Smooth muscle cell (in vitro differentiated cells): ENCODE results near the gene GREM2. TPM values are rescaled to one million over a fixed set of nuclear protein-coding genes. Genes with fewer than 3 reads are reported as not detected.

Source experiments
- DNase-seq: peaks from one replicate; lab custom pipeline; 2025; ENCODE audit not compliant: unreplicated experiment; lab: John Stamatoyannopoulos, UW
- H2AFZ ChIP-seq: fragments of 200-600 bp; sonication (generic); 2 replicates; pipeline ENCODE4 v1.6.0; 2016; ENCODE audit warnings: antibody characterized with exemption, low read depth, mild to moderate bottlenecking
- H3F3A ChIP-seq: fragments of 200-600 bp; sonication (generic); 2 replicates; pipeline ENCODE4 v1.6.0; 2017; ENCODE audit warnings: antibody characterized with exemption, low read depth
- H3K27ac ChIP-seq: fragments of 200-600 bp; sonication (generic); 2 replicates; pipeline ENCODE4 v1.5.1; 2016; ENCODE audit warnings: low read depth, mild to moderate bottlenecking
- H3K27me3 ChIP-seq: fragments of 200-600 bp; sonication (generic); 2 replicates; pipeline ENCODE4 v1.6.1; 2016; ENCODE audit warnings: low read depth, mild to moderate bottlenecking
- H3K36me3 ChIP-seq: fragments of 200-600 bp; sonication (generic); 2 replicates; pipeline ENCODE4 v1.5.1; 2016; ENCODE audit warnings: low read depth
- H3K4me1 ChIP-seq: fragments of 200-600 bp; sonication (generic); 2 replicates; pipeline ENCODE4 v1.5.1; 2016; ENCODE audit warnings: low read depth
- H3K4me2 ChIP-seq: fragments of 200-600 bp; sonication (generic); 2 replicates; pipeline ENCODE4 v1.6.0; 2016; ENCODE audit warnings: mild to moderate bottlenecking
- H3K4me3 ChIP-seq: fragments of 200-600 bp; sonication (generic); 2 replicates; pipeline ENCODE4 v1.5.1; 2016; ENCODE audit warnings: mild to moderate bottlenecking
- H3K79me2 ChIP-seq: fragments of 200-600 bp; sonication (generic); 2 replicates; pipeline ENCODE4 v1.6.0; 2016; ENCODE audit warnings: low read depth, mild to moderate bottlenecking
- H3K9ac ChIP-seq: fragments of 200-600 bp; sonication (generic); 2 replicates; pipeline ENCODE4 v1.6.0; 2016; ENCODE audit warnings: low read depth
- H3K9me3 ChIP-seq: fragments of 200-600 bp; sonication (generic); replicated peaks from 2 replicates; pipeline ENCODE4 v1.5.1; 2016; ENCODE audit warnings: low read depth
- H4K20me1 ChIP-seq: fragments of 200-600 bp; sonication (generic); 2 replicates; pipeline ENCODE4 v1.6.0; 2016; ENCODE audit warnings: low read depth
- WGBS: methylation state at CpG from one replicate; pipeline ENCODE4 v1.1.7; 2016; ENCODE audit warnings: low lambda C conversion rate; 5-methylcytosine and 5-hydroxymethylcytosine counted together
- polyA plus RNA-seq: library from polyadenylated mRNA; unstranded; fragments of >200 nt; fragmentation: Nextera tagmentation; extraction: Ambion mirVana; gene quantifications from 2 replicates; pipeline ENCODE4 v1.2.1, GENCODE V29; 2016
- total RNA-seq: library from RNA; depleted of rRNA; stranded (reverse); fragments of >200 nt; gene quantifications from 2 replicates; pipeline ENCODE4 v1.2.3, GENCODE V29; 2014
- TF ChIP-seq, protein P1 (sequence below): fragments of 200-600 bp; sonication (generic); IDR thresholded peaks from 2 replicates; pipeline ENCODE4 v1.5.1; 2017; ENCODE audit warnings: borderline replicate concordance, mild to moderate bottlenecking, antibody characterized with exemption; ENCODE audit not compliant: insufficient read depth, poor library complexity, severe bottlenecking

The GREM2 gene
- total and polyA plus RNA-seq, 2 experiments from 2014 or later: 8.0 to 15.1 TPM

DNA sequence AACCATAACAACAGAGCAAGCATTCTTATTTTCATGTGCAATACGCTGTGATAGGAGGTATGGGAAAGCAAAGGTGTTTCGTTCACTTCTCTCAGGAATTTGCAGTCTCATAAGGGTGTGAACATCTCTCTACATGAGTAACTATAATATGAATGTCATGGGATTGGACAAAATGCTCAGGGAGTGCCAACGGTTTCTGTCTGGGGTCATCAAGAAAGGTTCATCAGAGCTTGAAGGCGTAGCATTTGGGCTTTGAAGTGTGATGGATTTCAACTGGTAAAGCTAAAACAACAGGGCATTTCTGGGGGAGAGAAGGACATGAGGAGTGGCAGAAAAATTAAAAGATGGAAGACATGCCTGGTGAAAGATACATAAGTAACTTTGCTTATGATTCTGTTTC is 32.4 kb downstream of the GREM2 start:
- H2AFZ ChIP-seq: no peak overlapping the region
- 98% methylated on average over 4 of the region's 4 CpGs for WGBS
- no peak overlapping the region for H3K4me2 ChIP-seq
- no peaks in the 10 kb centered on the region for H3K4me1 ChIP-seq
- H3K79me2 ChIP-seq: no peaks in the 10 kb centered on the region
- no peak overlapping the region for H3K27ac ChIP-seq
- H4K20me1 ChIP-seq: no peaks in the 10 kb centered on the region
- no peaks in the 10 kb centered on the region for H3K9me3 ChIP-seq
- no peak overlapping the region for H3K4me3 ChIP-seq
- H3F3A ChIP-seq: peaks cover 5% of the 10 kb centered on the region
- H3K27me3 ChIP-seq: no peaks in the 10 kb centered on the region
- DNase-seq: no peak
- no peaks in the 10 kb centered on the region for H3K36me3 ChIP-seq
- TF ChIP-seq, protein P1, sequence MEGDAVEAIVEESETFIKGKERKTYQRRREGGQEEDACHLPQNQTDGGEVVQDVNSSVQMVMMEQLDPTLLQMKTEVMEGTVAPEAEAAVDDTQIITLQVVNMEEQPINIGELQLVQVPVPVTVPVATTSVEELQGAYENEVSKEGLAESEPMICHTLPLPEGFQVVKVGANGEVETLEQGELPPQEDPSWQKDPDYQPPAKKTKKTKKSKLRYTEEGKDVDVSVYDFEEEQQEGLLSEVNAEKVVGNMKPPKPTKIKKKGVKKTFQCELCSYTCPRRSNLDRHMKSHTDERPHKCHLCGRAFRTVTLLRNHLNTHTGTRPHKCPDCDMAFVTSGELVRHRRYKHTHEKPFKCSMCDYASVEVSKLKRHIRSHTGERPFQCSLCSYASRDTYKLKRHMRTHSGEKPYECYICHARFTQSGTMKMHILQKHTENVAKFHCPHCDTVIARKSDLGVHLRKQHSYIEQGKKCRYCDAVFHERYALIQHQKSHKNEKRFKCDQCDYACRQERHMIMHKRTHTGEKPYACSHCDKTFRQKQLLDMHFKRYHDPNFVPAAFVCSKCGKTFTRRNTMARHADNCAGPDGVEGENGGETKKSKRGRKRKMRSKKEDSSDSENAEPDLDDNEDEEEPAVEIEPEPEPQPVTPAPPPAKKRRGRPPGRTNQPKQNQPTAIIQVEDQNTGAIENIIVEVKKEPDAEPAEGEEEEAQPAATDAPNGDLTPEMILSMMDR: no peak
- no peak overlapping the region for H3K9ac ChIP-seq

DNA sequence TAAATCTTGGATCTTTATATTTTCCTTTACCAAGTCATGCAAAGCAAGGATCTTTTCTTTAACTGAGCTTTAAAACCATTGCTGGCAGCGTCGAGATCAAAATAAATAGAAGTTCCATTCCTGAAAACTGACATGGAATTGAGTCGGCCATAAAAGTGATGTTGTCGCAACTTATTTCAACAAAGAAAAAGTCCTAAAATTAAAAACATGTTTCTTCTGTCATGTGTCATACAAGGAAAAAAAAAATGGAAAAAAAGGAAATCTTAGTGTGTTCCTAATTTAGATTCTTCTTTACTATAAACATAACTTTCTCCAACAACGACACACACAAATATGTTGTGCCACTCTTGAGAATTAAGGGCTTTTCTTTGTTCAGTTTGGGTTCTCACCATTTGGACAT is 34.9 kb downstream of the GREM2 start:
- Histone ChIP-seq H3K9ac (no peak overlapping the region), H3K9me3 (no peaks in the 10 kb centered on the region), H3K4me2 (peak overlapping the region; percentile 80), H3K27ac (no peak overlapping the region), H3K79me2 (no peaks in the 10 kb centered on the region), H3K27me3 (no peaks in the 10 kb centered on the region), H3K4me1 (no peaks in the 10 kb centered on the region), H3F3A (no peaks in the 10 kb centered on the region), H4K20me1 (no peaks in the 10 kb centered on the region), H3K4me3 (no peak overlapping the region), H3K36me3 (no peaks in the 10 kb centered on the region), H2AFZ (no peak overlapping the region)
- WGBS: 76% methylated on average over 5 of the region's 5 CpGs
- DNase-seq: no peak
- TF ChIP-seq, protein P1: no peak

DNA sequence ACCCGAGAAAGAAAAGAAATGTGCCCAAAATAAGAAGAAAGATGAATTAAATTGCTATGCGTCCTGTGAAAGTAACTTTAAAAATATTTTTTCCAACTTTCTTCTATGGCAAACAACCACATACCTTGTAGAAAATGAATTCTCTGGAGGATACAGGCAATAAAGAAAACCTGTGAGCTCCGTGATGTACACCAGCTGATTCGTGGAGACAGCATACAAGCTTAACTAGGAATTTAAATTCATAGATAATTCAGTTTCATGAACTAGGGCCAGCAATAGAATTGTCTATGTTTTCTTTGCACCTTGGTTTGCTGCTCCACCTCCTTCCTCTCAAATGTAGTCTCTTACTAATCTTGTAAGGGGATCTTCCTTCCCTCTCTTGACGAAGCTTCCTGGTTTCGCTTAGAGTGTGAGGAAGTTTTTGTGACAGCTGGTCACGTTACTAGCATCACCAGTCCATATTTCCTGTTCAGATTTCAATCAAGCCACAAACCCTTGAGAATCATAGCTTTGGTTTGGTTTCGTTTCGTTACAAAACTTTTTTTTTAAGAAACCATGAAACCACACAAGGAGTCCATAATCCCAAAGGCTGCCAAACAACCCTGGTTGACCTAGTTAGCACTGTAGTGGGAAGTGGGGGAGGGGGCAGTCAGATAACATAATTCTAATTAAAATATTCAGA is 35.8 kb downstream of the GREM2 start:
- H3K4me2 ChIP-seq: peak overlapping the region; percentile 80
- peak overlapping the region; percentile 12 for H2AFZ ChIP-seq
- H3K79me2 ChIP-seq: no peaks in the 10 kb centered on the region
- no peaks in the 10 kb centered on the region for H3K27me3 ChIP-seq
- no peaks in the 10 kb centered on the region for H3K36me3 ChIP-seq
- peak overlapping the region; percentile 27 for H3K27ac ChIP-seq
- 57% methylated on average over 9 of the region's 9 CpGs for WGBS
- no peaks in the 10 kb centered on the region for H3K4me1 ChIP-seq
- no peaks in the 10 kb centered on the region for H4K20me1 ChIP-seq
- TF ChIP-seq, protein P1: no peak
- H3K9ac ChIP-seq: no peak overlapping the region
- no peaks in the 10 kb centered on the region for H3F3A ChIP-seq
- DNase-seq: no peak
- H3K4me3 ChIP-seq: peak overlapping the region; percentile 41
- H3K9me3 ChIP-seq: no peaks in the 10 kb centered on the region

DNA sequence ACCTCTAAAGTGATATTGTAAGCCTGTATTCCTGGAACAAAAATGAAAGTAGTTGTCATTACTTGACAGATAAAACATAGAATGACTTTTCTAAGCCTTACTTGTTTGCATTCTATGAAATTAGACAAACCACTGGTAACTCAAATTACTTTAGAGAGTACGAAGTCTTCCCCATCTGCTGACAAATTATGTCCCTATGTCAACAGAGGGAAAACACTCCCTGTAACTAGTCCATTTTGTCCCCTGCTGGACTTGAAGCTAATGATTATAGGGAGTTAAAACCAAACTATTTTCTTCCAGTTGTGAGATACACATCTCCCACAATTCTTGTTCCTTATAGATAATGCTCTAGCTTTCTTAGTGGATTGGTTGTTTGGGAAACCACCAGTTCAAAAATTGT is 39.6 kb downstream of the GREM2 start:
- Histone ChIP-seq H3K4me3 (no peak overlapping the region), H3F3A (no peaks in the 10 kb centered on the region), H3K27me3 (no peaks in the 10 kb centered on the region), H2AFZ (no peak overlapping the region), H3K79me2 (no peaks in the 10 kb centered on the region), H3K9ac (no peak overlapping the region), H3K4me2 (no peak overlapping the region), H3K36me3 (no peaks in the 10 kb centered on the region), H3K27ac (no peak overlapping the region), H3K4me1 (no peaks in the 10 kb centered on the region), H3K9me3 (no peaks in the 10 kb centered on the region), H4K20me1 (no peaks in the 10 kb centered on the region)
- no peak for DNase-seq
- 73% methylated on average over 1 of the region's 1 CpG for WGBS
- TF ChIP-seq, protein P1: no peak
